Upper lobe of left lung (tissue), 4 donors: ENCODE results near the gene MILR1.

Source experiments
- EP300 ChIP-seq, 4 donors: sonication (generic); formaldehyde crosslinking; IDR thresholded peaks; one replicate each; pipeline ENCODE4 v1.5.1; 2017; ENCODE audit warnings: antibody characterized with exemption in 4 of 4, control low read depth in 2 of 4
- POLR2A ChIP-seq, 4 donors: fragments of 450-650 bp; IDR thresholded peaks; one replicate each; pipeline ENCODE4 v1.5.1; 2016 to 2017; ENCODE audit warnings: antibody characterized with exemption in 4 of 4, mild to moderate bottlenecking in 2 of 4
- POLR2AphosphoS5 ChIP-seq, 2 donors: sonication (generic); formaldehyde crosslinking; IDR thresholded peaks; one replicate each; pipeline ENCODE4 v1.5.1; 2017; ENCODE audit warnings: antibody characterized with exemption in 2 of 2
- TF ChIP-seq, protein P1 (sequence below), 6 experiments: fragments of 450-650 bp in 4 of 6; fragments of 200-600 bp in 2 of 6; sonication (generic) in 2 of 6; IDR thresholded peaks; one replicate each; pipeline ENCODE4 v1.5.1; 2016 to 2019; ENCODE audit warnings: antibody characterized with exemption in 6 of 6

GRCh38 chr17:64472564-64472963 is 23.6 kb downstream of the MILR1 start:
- TF ChIP-seq POLR2AphosphoS5 (IDR thresholded peaks at IDR 0.05) = no peak
- TF ChIP-seq, protein P1, sequence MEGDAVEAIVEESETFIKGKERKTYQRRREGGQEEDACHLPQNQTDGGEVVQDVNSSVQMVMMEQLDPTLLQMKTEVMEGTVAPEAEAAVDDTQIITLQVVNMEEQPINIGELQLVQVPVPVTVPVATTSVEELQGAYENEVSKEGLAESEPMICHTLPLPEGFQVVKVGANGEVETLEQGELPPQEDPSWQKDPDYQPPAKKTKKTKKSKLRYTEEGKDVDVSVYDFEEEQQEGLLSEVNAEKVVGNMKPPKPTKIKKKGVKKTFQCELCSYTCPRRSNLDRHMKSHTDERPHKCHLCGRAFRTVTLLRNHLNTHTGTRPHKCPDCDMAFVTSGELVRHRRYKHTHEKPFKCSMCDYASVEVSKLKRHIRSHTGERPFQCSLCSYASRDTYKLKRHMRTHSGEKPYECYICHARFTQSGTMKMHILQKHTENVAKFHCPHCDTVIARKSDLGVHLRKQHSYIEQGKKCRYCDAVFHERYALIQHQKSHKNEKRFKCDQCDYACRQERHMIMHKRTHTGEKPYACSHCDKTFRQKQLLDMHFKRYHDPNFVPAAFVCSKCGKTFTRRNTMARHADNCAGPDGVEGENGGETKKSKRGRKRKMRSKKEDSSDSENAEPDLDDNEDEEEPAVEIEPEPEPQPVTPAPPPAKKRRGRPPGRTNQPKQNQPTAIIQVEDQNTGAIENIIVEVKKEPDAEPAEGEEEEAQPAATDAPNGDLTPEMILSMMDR (IDR thresholded peaks at IDR 0.05) = no peak
- no peak for TF ChIP-seq POLR2A (IDR thresholded peaks at IDR 0.05)
- no peak for TF ChIP-seq EP300 (IDR thresholded peaks at IDR 0.05)
